Stromal cell of bone marrow (primary cell): ENCODE results near the gene OGFOD3.
"Not testable (repeated sequence)": the region's sequence is repeated elsewhere in the genome, so short reads cannot be mapped to it uniquely, and the experiment has no call there.

Experiments used
- DNase-seq: peaks from one replicate; pipeline ENCODE4 v3.0.0-alpha.2; 2012; ENCODE audit warnings: low read depth

OGFOD3 gene

DNA sequence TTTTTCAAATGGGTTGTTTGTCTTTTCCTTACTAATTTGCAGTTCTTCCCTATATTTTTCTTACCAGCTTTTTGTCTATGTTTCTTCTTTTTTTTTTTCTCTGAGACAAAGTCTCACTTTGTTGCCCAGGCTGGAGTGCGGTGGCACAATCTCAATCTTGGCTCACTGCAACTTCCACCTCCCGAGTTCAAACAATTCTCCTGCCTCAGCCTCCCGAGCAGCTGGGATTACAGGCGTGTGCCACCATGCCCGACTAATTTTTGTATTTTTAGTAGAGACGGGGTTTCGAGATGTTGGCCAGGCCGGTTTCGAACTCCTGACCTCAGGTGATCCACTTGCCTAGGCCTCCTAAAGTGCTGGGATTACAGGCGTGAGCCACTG lies 45.3 kb downstream of the OGFOD3 start:
- not testable (repeated sequence) for DNase-seq

DNA sequence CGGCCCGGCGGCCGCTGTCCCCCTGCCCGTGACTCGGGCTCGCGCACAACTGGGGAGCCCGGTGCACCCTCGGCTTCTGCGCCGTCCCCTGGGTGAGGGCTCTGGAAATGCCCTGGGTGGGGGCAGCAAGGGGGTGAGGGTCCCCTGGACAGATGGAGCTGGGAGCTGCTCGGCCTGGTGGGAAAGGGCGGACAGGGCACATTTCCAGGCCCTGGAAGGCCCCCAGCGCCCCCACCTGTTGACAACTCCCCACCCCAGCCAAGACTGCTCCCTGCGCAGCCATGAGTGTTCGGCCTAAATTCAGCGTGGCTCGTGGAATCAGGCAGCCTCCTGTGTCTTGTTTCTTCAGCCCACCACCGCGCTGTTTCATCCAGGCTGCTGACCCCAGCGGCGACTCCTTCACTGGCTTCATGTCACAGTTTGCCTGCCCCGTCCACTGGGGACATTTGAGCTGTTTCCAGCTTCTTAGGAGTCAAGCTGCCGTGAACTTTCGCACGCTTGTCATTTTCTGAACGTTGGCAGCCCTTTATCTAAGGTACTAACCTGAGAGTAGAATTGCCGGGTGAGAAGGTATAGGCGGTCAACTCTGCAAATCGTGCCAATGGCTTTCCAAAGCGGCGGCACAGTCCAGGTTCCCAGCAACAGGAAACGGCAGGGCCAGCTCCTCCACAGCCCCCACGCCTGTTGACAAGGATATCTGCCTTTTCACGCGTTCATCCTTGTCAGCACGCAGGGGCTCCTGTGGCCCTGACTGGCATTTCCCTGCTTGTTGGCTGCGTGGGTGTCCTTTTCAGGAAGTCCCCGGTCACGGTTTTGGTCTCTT lies 45.9 kb downstream of the OGFOD3 start:
- DNase-seq = no peak

DNA sequence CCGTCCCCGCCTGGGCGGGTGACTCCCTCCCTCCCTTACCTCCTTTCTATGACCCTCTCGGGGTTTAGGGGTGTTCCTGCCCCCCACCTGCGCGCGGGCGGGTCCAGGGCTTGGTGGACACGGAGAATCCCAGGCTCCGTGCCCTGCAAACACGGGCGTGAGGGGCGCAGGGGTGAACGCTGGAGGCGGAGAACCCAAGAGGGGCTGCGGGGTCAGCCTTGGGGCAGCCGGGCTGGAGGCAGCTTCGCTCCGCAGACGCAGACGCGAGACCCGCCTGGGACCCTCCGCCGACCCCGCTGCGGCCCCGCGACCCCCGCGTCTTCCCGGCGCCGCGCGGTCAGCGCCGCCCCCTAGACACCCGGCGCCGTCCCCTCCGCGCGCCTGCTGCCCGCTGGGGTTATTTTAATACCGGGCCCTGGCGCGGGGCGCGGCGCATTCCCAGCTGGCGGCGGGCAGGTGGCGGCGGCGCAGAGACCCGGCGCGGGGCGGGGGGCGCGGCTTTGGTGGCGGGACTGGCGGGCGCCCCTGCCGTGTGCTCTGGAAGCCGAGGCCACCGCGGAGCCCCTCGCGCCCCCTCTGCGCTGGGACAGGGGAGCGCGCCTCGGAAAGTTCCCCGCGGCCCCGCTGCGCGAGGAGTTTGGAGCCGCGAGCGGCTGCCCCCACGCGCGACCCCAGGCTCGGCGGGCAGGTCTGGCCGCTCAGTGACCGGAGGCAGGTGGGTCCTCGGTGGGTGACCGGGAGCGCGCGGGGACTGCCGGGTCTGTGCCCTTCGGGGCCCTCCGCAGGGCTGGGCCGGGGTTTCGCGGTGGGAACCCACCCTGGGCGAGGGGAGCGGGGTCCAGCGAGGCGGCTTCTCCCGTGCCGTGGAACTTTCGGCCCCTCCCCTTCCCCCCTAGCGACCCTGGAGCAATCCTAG lies 46.8 kb downstream of the OGFOD3 start, which contains the start of gene UTS2R:
Gene UTS2R, plus strand, starts transcription at position 433 of the 916 bp plus-strand sequence. CDS start 2,560 bp downstream, outside the sequence.
- no peak for DNase-seq

DNA sequence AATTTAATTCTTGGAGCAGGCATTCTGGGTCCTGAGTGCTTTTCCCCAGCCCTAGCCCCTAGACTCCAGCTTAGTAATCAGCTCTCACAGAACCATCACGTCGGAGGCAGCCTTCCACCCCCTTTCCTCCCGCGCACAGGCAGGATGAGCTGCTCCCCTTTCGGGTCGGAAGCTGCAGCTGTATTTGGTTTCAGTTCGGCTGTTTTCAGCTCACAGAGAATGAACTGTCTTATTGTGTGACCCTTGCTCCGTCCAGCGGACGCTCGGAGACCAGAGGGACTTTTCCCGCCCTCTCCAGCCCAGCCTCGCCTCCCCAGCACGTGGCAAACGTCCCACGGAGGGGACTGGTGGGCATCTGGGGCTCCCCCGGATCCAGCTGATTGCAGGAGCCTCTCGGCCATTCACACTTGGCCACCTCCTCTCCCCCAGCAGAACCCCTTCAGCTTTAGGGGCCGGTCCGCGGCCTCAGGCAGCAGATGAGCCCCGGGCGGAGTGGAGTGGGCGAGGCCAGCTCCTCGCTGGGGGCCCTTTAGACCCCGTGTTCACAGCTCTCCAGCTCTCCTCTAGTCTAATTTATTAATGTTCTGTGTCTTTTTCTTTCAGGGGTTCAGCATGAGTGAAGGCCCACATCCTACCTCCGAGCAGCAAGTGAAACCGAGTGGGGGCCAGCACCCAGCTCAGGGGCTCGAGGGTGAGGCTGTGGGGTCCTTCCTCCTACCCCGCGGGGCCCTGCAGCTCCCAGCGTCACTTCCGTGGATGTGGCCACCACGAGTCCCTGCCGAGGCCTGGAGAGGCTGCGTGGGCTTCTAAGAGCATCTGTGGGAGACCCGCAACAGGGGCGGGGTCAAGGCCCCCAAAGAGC lies 47.7 kb downstream of the OGFOD3 start:
- DNase-seq = no peak

DNA sequence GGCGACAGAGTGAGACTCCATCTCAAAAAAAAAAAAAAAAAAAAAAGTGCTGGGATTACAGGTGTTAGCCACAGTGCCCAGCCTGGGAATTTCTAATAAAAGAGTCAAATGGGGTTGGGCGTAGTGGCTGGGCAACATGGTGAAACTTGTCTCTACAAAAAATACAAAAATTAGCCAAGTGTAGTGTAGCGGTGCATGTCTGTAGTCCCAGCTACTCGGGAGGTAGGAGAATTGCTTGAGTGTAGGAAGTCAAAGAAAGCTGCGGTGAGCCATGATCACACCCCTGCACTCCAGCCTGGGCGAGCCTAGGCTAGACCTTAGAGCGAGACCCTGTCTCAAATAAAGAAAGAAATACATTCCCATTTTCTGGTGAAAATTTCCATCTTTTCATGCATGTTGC lies 49.2 kb downstream of the OGFOD3 start:
- no peak for DNase-seq

DNA sequence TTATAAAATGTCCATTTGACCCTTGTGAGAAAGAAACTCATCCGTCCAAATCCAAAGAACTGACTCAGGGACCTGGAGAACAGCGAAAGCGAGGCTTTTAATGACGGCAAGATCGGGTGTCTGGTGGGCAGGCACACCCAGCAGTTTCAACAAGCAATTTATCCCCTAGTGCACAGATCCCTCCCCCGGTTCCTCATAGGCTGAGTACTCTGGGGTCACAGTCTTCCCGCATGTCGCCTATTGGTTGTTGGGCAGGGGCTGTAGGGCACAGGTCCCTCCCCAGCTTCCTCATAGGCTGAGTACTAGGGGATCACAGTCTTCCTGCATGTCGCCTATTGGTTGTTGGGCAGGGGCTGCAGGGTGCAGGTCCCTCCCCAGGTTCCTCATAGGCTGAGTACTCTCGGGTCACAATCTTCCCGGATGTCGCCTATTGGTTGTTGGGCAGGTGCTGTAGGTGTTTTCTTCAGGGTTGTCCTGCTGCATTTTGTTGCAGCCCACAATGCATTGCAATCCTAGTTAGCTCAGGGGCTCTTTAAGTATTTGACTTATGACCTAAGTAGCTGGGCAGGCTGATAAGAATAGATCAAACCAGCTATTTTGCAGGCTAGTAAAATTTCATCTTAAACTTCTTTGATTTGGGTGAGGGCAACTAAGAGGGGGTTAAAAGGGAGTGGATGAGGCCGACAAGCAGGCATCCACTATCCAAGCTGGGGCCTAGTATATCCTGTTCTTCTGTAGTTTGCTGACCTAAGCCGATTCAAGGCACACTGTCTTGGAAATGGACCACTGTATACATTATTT lies 50.5 kb downstream of the OGFOD3 start:
- no peak for DNase-seq

DNA sequence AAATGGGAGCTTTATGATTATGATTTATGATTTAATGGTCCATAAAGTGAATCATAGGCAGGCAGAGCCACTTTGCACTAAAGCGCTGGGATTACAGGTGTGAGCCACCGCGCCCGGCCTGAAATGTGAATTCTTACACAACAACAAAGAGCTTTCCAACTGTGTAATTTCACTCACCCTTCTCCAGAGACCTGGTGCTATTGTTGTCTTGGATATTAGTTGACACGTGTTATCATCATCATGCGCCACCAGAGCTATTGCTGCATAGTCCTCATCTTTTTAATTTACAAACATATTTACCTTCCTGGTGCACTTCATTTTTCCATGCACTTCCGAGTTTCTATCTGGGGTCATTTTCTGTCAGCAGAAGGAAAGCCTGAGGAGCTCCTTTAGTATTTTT lies 51.6 kb downstream of the OGFOD3 start:
- no peak for DNase-seq

DNA sequence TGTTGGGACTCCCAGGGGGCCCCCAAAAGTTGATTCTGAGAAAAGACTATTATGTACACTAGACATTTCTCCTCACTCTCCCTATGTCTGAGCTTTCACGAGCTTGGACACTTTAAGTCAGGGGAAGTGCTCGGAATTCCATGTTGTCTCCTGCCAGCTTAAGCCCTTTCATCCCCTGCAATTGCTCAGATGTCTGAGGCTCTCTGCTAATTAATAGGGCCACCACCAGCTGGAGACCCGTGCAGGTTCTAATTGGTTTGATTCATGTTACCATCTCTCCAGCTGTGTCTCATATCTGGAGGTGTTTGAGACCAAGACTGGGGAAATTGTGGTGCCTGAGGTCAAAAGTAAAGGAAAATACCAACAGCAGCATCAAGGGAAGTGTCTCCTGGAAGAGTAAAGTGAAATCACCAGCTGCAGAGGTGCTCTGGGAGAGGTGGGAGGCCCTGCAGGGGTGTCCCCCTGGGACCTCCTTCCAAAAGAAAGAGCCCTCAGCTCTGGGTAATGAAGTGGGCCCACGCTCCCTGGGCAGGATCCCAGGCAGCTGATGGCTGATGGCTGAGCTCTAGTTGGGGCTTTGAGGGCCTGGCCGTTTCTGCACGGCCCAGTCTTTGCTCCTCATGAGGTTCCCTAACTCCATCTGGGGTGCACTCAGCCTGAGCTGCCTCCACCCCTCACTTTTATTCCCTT lies 52.6 kb downstream of the OGFOD3 start:
- no peak for DNase-seq

DNA sequence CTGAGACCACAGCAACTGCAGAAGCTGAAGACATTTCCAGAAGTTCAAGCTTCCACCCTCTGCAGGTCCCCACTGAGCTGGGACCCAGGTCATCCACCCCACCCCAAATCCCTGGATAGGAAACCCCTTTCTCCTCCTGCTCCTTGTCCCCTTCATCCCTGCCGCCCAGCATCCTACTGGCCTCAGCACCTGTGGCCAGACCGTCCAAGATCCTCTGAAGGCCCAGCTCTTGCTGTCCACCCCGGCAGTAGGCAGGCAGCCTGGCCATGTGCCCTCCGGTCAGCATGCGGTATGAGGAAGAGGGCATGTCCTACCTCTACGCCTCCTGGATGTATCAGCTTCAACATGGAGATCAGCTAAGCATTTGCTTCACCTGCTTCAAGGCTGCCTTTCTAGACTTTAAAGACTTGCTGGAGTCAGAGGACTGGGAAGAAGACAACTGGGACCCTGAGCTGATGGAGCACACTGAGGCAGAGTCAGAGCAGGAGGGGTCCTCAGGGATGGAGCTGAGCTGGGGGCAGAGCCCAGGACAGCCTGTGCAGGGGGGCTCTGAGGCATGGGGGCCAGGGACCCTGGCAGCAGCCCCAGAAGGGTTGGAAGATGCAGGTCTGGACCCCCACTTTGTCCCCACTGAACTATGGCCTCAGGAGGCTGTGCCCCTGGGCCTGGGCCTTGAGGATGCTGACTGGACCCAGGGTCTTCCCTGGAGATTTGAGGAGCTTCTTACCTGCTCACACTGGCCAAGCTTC lies 56.3 kb downstream of the OGFOD3 start:
- no peak for DNase-seq

DNA sequence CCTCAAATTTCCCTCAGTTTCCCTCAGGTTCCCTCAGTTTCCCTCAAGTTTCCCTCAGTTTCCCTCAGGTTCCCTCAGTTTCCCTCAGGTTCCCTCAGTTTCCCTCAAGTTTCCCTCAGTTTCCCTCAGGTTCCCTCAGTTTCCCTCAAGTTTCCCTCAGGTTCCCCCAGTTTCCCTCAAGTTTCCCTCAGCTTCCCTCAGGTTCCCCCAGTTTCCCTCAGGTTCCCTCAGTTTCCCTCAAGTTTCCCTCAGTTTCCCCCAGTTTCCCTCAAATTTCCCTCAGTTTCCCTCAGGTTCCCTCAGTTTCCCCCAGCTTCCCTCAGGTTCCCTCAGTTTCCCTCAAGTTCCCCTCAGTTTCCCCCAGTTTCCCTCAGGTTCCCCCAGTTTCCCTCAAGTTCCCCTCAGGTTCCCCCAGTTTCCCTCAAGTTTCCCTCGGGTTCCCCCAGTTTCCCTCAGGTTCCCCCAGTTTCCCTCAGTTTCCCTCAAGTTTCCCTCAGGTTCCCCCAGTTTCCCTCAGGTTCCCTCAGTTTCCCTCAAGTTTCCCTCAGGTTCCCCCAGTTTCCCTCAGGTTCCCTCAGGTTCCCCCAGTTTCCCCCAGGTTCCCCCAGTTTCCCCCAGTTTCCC lies 58.8 kb downstream of the OGFOD3 start:
- DNase-seq = not testable (repeated sequence)

DNA sequence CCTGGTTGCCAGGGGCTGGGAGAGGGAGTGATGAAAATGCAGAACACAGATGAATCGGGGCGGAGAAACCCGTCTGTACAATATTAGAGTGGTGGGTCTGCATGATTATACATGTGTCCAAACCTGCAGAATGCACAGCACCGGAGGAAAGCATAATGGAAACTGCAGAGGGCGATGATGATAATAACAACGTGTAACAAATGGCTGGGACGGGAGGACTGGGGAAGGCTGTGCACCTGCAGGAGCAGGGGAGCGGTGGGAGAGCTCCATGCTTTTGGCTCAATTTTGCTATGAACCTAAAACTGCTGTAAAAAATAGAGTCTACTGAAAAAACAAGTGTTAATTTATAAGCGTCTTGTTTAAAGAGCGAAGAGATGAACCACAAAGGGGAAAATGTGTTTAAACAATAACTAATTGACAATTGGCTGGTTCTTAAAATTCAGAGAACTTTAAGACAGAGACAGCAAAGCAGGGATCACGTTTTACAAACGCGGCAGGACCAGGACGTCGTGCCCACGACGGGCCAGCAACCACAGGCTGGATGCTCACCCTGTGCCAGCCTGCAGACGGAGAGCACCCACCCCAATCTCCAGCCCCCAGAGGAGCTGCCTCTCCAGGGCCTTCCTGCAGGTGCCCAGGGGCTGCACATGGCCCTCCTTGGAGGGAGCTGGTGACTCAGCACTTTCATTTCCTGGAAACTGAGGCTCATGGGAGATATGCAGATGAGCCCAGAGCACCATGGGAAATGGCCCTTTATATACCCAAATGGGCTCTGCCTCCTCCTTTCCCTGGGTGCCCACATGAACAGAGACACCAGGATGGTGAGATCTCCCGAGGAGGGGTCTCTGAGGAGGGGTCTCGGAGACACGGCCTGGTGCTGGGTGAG lies 59.7 kb downstream of the OGFOD3 start, which contains the start of gene TEX19:
Gene TEX19, plus strand, starts transcription at position 783 of the 886 bp plus-strand sequence. CDS start 2,904 bp downstream, outside the sequence.
- DNase-seq = no peak

DNA sequence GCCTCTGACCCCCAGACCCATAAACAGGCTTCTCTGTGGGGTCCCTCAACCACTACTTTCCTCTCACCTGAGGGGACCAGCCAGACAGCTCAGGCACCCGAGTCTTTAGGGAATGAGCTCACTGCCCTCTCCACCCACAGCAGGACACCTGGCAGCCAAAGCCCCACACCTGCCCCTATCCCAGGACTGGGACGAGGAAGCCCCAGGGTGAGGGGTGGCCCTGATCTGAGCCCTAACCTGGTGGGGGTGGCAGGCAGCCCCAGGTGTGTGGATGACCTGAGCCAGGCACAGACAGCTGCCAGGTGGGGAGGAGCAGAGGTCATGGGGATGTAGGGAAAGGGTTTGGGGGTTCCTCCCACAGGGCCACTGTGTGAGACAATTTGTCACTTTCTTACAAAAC lies 61.0 kb downstream of the OGFOD3 start:
- DNase-seq = no peak

DNA sequence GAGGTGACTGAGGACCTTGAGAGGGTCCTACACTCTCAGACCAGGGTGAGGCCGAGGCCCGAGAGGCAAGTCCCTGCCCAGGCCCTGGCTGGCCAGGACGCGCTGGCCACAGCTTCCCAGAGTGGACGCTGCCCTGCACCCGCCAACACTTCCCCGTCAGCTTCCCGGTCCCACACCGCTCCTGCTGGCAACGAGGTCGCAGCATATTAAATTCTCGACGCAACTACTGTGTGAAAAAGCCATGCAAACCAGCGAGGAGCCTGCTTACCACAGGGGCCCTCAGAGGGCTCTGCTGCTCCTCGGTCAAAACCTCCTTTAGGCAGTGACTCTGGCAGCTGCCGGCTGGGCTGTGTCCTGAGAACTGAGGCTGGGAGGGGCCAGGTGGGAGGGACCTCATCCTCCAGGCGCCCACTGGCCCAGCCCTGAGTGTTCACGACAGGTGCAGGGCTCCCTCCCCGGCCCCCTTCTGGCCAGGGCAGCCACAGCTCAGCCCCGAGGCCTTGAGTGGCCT lies 61.5 kb downstream of the OGFOD3 start:
- DNase-seq = no peak

DNA sequence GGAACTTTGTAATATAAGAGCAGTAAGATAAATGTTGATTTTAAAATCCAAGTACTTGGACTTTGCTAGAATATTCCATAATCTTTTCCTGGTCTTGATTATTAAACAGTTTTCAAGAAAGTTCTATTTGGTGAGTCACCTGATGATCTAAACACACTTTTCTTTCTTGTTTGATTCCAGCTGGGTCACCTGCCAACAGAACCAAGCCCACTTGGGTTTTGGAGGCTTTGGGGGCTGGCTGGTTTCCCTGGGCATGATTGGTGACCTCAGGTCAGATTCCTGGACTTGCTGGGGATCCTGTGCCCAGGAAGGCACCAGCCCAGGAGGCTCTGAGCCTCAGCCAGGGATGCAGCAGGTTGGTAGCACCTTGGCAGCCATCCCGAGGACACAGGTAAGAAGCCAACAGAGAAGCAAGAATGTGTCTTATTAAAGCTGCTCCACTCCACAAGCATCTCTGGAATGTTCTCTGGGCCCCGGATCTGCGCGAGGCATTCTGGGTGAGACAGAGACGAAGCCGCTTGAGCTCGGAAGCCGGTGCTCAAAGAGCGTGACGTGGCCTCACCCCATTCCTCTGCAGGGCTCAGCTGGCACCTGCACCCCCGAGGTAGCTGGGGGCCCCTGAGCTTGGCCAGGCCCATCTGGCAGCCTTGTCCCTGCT lies 62.5 kb downstream of the OGFOD3 start:
- no peak for DNase-seq

DNA sequence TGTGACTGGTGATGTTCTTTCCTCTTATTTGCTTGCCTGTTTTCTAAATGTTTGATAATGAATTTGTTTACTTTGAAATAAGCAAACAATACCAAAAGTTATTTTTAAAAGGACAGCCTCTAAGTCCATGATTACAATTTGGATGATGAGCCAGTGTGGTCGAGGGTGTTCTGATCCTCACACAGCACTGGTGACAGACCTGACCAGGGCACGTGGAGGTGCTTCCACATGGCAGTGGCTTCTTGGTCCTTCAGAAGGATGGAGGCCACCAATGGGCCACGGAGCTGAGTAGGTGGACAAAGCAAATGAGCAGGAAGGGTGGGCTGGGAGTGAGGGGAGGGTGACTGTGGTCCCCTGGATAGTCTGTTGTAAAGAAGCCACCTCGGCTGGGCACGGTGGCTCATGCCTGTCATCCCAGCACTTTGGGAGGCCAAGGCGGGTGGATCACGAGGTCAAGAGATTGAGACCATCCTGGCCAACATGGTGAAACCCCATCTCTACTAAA lies 63.5 kb downstream of the OGFOD3 start:
- no peak for DNase-seq

DNA sequence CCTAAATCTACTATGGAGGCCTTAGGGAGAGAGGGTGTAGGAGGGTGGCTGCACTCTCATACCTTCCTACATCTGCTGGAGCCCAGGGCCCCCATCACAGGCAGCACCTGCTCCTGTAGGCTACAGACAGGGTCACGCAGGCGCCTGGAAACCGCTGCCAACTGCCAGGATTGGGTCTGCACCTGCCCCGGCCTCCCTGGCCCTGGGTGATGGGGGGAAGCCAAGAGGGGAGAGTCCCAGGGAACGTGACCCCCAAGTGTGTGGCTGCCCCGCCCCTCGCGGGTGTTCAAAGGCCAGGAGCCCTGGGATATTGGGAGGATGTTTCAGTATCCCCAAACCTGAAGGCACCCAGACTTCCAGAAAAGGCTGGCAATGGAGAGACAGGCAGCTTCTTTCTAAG lies 64.9 kb downstream of the OGFOD3 start:
- no peak for DNase-seq
